ENCODE results near the gene MRPS18A. TPM values are rescaled to one million over a fixed set of nuclear protein-coding genes. Genes with fewer than 3 reads are reported as not detected.

The MRPS18A gene
- total RNA-seq, 4 donors from 2014 or later, result 38.1 to 45.8 (median 43.9) TPM

DNA sequence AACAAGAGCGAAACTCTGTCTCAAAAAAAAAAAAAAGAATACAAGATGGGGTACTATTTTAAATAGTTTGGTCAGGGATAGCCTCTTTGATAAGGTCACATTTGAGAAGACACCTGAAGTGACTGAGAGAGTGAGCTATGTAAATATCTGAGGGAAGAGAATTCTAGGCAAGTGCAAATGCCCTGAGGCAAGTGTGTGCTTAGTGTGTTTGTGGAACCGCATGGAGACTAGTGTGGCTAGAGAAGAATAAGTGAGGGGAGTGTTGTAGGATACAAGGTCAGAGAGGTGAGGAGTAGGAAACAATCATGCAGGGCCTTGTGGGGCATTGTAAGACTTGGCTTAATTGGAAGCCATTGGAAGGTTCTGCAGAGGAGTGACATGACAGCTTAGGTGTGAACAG lies 39.3 kb downstream of the MRPS18A start:
- Histone ChIP-seq H3K27me3 (no peaks in the 10 kb centered on the region), H3K4me3 (no peak overlapping the region), H3K9me3 (no peaks in the 10 kb centered on the region), H3K4me1 (peaks cover 0 to 13% (median 5%) of the 10 kb centered on the region in 4 donors), H3K36me3 (no peaks in the 10 kb centered on the region), H3K27ac (no peak overlapping the region)
- no peak for TF ChIP-seq POLR2A (IDR thresholded peaks at IDR 0.05)
- no peak for TF ChIP-seq EP300 (IDR thresholded peaks at IDR 0.05)
- TF ChIP-seq, protein P1, sequence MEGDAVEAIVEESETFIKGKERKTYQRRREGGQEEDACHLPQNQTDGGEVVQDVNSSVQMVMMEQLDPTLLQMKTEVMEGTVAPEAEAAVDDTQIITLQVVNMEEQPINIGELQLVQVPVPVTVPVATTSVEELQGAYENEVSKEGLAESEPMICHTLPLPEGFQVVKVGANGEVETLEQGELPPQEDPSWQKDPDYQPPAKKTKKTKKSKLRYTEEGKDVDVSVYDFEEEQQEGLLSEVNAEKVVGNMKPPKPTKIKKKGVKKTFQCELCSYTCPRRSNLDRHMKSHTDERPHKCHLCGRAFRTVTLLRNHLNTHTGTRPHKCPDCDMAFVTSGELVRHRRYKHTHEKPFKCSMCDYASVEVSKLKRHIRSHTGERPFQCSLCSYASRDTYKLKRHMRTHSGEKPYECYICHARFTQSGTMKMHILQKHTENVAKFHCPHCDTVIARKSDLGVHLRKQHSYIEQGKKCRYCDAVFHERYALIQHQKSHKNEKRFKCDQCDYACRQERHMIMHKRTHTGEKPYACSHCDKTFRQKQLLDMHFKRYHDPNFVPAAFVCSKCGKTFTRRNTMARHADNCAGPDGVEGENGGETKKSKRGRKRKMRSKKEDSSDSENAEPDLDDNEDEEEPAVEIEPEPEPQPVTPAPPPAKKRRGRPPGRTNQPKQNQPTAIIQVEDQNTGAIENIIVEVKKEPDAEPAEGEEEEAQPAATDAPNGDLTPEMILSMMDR (IDR thresholded peaks at IDR 0.05), result no peak
- no peak for DNase-seq (ENCODE audit: low spot score in 2 of 2)
- WGBS, 2 donors, result 89 to 98% methylated on average over 2 of the region's 2 CpGs

DNA sequence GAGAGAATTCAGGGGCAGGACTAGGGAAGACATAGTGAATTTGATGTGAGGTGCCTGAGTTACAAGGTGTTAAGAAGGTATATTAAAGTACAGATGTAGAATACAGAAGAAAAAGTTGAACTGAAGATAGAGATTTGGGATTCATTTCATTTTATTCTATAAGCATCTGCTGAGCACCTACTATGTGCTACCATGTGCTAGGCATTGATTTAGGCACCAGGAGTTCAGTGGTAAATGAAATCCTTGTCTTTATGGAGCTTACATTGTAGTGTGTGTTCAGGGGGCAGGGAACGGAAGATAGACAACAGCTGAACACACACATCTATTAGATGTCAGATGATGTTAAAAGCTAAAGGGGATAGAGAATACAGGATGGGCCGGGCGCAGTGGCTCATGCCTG lies 40.0 kb downstream of the MRPS18A start:
- no peak for DNase-seq (ENCODE audit: low spot score in 2 of 2)
- H3K4me1 ChIP-seq, result peaks cover 0 to 13% (median 5%) of the 10 kb centered on the region in 4 donors
- H3K27me3 ChIP-seq, result no peaks in the 10 kb centered on the region
- peaks cover 0 to 4% (median 0%) of the 10 kb centered on the region in 3 donors for H3K36me3 ChIP-seq
- no peak overlapping the region for H3K27ac ChIP-seq
- no peak overlapping the region for H3K4me3 ChIP-seq
- no peak for TF ChIP-seq POLR2A (IDR thresholded peaks at IDR 0.05)
- TF ChIP-seq, protein P1 (IDR thresholded peaks at IDR 0.05), result no peak
- no peak for TF ChIP-seq EP300 (IDR thresholded peaks at IDR 0.05)
- WGBS, 2 donors, result 90 to 94% methylated on average over 3 of the region's 3 CpGs
- no peaks in the 10 kb centered on the region for H3K9me3 ChIP-seq

DNA sequence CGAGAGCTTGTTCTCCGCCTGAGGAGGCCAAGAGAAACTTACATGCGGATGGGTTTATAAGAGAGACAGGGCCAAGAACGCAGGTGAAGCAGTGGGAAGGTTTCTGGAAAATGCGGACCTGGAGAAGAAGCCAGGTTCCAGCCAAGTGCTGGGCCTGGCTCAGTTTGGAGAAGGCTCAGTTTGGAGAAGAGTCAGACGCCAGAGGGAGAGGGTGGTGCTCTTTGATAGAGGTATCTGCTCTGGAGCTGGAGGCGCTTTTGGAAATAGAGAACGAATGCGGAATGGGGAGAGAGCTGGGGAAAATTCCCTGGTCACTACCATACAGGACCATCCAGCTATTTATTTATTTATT lies 42.0 kb downstream of the MRPS18A start:
- no peak for DNase-seq (ENCODE audit: low spot score in 2 of 2)
- H3K4me3 ChIP-seq, result peak overlapping the region; percentile 34 to 61 (median 55)
- 14% methylated on average over 9 of the region's 9 CpGs for WGBS, 2 donors
- H3K4me1 ChIP-seq, result peaks cover 0 to 13% (median 5%) of the 10 kb centered on the region in 4 donors
- TF ChIP-seq POLR2A (IDR thresholded peaks at IDR 0.05), result no peak
- TF ChIP-seq, protein P1 (IDR thresholded peaks at IDR 0.05), result no peak
- TF ChIP-seq EP300 (IDR thresholded peaks at IDR 0.05), result no peak
- peaks cover 0 to 23% (median 11%) of the 10 kb centered on the region in 3 donors for H3K36me3 ChIP-seq
- no peaks in the 10 kb centered on the region for H3K9me3 ChIP-seq
- peak overlapping the region in 1 of 4 donors; percentile 74 for H3K27ac ChIP-seq
- H3K27me3 ChIP-seq, result no peaks in the 10 kb centered on the region

DNA sequence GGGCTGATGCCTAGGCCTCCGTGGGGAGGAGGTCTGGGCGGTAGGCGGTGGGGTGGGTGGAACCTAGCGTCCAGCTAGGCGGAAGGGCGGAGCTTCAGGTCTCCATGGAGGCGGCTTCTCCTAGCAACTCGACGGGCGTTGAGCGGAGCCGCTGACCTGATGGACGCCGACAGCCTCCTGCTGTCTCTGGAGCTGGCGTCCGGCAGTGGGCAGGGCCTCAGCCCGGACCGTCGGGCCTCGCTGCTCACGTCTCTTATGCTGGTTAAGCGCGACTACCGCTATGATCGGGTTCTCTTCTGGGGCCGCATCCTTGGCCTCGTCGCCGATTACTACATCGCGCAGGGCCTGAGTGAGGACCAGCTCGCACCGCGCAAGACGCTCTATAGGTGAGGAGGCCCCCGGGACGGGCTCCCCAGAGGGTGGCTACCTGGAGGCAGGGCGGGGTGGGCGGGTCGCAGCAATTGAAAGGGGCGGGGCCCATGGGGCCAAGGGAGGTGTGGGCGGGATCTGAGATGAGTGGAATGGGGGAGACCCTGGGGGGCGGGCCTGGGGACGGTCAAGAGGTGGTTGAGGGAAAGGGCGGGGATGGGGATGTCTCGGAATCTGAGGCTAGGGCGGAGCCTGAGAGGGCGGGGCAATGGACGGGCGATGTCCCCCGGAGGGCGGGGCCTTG lies 42.5 kb downstream of the MRPS18A start, which contains the start of gene RSPH9:
RSPH9 (plus strand) TSS at position 97 of the 673 bp plus-strand sequence; CDS start at position 160, 63 bp downstream.
- 6 to 8% methylated on average over 36 to 46 of the region's 52 CpGs for WGBS, 2 donors
- Histone ChIP-seq H3K4me1 (peaks cover 0 to 13% (median 5%) of the 10 kb centered on the region in 4 donors), H3K27ac (peak within 1 kb of the TSS in 3 of 4 donors; percentile 38 to 74 (median 72)), H3K4me3 (peak within 1 kb of the TSS; percentile 34 to 61 (median 55)), H3K36me3 (peaks cover 0 to 28% (median 16%) of the 10 kb centered on the region in 3 donors), H3K27me3 (no peaks in the 10 kb centered on the region), H3K9me3 (no peaks in the 10 kb centered on the region)
- TF ChIP-seq EP300 (IDR thresholded peaks at IDR 0.05) (no peak), POLR2A (IDR thresholded peaks at IDR 0.05) (no peak)
- TF ChIP-seq, protein P1 (IDR thresholded peaks at IDR 0.05), result no peak
- DNase-seq (ENCODE audit: low spot score in 2 of 2), result peak in 1 of 2 donors; percentile 42

All from tibial nerve (tissue), 4 donors.